HG03045 (cell line): ENCODE measurements around the gene TPGS1.

ENCODE experiments used
- ATAC-seq: cut with Tn5 transposase; IDR thresholded peaks from one replicate; pipeline ENCODE4 v1.9.1; 2021; ENCODE audit warnings: mild to moderate bottlenecking, moderate library complexity; ENCODE audit not compliant: unreplicated experiment

Gene TPGS1

GRCh38 chr19:536881-537404, 29.6 kb downstream of the TPGS1 start:
- ATAC-seq, result no peak

- no peak for ATAC-seq
These were observed 31.5 kb downstream of the TPGS1 start for GRCh38 chr19:538641-539428.

GRCh38 chr19:539429-540030, 32.2 kb downstream of the TPGS1 start:
- ATAC-seq, result no peak

GRCh38 chr19:540867-541637, 33.8 kb downstream of the TPGS1 start:
- no peak for ATAC-seq

- no peak for ATAC-seq
These were observed 34.4 kb downstream of the TPGS1 start for GRCh38 chr19:541699-542098.

- no peak for ATAC-seq
These were observed 35.0 kb downstream of the TPGS1 start for GRCh38 chr19:542173-542866.

GRCh38 chr19:543910-544608, 36.8 kb downstream of the TPGS1 start, which contains the start of gene GZMM:
Gene GZMM (plus strand): TSS chr19:544053. CDS start chr19:544072, 19 bp downstream.
- no peak for ATAC-seq

- no peak for ATAC-seq
These were observed 39.8 kb downstream of the TPGS1 start for GRCh38 chr19:547117-547516.

GRCh38 chr19:547836-548720, 40.8 kb downstream of the TPGS1 start:
- no peak for ATAC-seq

GRCh38 chr19:548886-549830, 41.9 kb downstream of the TPGS1 start:
- ATAC-seq, result no peak

- ATAC-seq, result no peak
These were observed 47.5 kb downstream of the TPGS1 start for GRCh38 chr19:554817-555216.

- no peak for ATAC-seq
These were observed 48.1 kb downstream of the TPGS1 start for GRCh38 chr19:555474-555808.

GRCh38 chr19:556611-557382, 49.5 kb downstream of the TPGS1 start:
- ATAC-seq, result no peak

- ATAC-seq, result no peak
These were observed 51.6 kb downstream of the TPGS1 start for GRCh38 chr19:558770-559439.

- no peak for ATAC-seq
These were observed 52.8 kb downstream of the TPGS1 start for GRCh38 chr19:560121-560520.

GRCh38 chr19:566403-566802, 59.1 kb downstream of the TPGS1 start:
- no peak for ATAC-seq

GRCh38 chr19:566844-567243, 59.5 kb downstream of the TPGS1 start:
- no peak for ATAC-seq
